GM18517 (cell line): ENCODE measurements around the gene CDC20.

ENCODE experiments used
- ATAC-seq: cut with Tn5 transposase; IDR thresholded peaks from one replicate; pipeline ENCODE4 v1.9.1; 2021; ENCODE audit warnings: mild to moderate bottlenecking, moderate library complexity; ENCODE audit not compliant: unreplicated experiment

The CDC20 gene

GRCh38 chr1:43327549-43328292 lies 31.1 kb upstream of the CDC20 start:
- no peak for ATAC-seq

DNA sequence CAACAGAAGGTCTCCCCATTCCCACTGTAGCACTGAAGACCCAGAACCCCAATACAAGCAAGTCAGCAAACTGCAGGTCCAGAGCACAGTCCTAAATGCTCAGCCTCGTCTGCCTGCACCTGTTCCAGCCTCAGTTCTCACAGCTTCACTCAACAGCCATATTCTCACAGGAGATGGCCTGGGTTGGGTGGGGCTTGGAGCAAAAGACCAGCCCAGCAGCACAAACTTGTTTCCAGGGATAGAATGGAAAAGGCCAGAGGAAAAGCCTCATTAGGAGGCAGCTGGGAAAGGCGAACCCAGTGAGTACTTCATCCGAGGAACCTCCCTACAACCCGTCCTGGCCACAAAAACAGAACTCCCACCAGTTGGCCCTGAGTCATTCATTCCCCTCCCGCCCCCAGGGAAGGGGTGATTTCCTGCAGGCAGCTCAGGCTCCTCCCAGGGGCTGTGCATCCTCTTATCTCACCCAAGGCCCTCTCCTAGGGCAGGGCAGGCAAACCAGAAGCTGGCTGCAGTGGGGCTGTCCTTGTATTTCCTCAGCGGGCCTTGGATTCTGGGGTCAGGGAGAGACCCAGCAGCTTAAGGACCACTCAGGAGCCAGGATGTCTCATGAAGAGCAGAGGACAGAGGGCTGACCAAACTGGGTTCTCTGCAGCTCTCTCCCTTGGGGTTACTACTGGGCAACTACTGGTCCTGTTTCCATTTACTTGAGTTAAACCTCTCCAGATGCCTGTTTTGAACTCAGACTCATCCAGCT lies 28.6 kb upstream of the CDC20 start:
- no peak for ATAC-seq

DNA sequence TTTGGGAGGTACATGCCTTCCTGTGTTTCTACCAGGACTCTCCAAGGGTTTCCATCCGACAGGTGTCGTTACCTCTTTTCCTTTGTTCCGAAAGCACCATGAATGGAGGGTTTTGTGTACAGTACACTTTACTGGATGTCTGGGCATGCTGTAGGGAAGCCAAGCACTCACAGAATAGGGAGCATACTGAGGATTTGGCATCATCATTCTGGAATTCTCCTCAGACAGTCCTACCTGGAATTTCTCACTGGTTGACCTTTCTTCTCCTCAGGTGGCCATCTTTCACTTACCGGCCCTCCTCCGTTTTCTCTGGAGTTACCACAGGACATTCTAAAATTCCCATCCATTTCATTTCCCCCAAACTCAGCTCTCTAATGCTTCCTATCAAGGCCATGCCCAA lies 27.1 kb upstream of the CDC20 start:
- no peak for ATAC-seq

GRCh38 chr1:43334453-43335205 lies 24.2 kb upstream of the CDC20 start:
- no peak for ATAC-seq

GRCh38 chr1:43337588-43337987 lies 21.2 kb upstream of the CDC20 start, which contains the start of gene MPL:
Gene MPL (plus strand): TSS chr1:43337818. CDS start chr1:43337849, 31 bp downstream.
- no peak for ATAC-seq

DNA sequence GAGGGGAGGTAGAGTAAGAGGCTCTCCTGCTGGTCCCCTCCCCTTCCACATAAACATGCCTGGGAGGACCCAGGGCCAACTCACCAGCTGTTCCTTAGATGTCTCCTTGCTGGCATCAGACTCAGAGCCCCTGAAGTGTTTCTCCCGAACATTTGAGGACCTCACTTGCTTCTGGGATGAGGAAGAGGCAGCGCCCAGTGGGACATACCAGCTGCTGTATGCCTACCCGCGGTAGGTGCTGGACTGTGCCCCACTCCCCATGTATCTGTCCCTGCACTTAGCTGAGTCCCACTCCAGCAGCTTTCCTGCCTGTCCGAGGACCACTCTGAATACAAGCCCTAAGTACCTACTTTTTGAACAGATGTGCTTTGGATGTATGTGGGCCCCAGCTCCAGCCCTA lies 20.8 kb upstream of the CDC20 start:
- ATAC-seq = no peak

- no peak for ATAC-seq
These were observed 19.1 kb upstream of the CDC20 start for GRCh38 chr1:43339584-43340232.

DNA sequence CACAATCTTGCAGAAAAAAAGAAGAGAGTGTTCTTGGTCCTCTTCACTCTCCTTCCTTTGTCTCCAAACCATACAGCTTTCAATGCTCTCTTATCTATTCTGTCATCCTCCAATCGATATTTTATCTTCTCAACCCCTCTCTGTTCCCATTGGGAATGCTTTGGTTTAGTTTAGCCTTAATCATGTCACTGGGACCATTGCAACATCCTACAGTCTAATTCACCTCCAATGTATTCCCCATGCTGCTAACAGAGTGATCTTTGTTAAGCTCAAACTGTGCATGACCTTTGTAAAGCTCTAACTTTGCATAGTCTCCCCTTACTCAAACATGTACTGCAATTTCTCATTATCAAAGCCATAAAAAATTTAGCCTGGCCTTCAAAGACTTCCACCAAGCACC lies 18.2 kb upstream of the CDC20 start:
- ATAC-seq = no peak

GRCh38 chr1:43344267-43344850 lies 14.4 kb upstream of the CDC20 start:
- ATAC-seq = no peak

GRCh38 chr1:43345120-43345519 lies 13.7 kb upstream of the CDC20 start:
- ATAC-seq = no peak

- no peak for ATAC-seq
These were observed 12.1 kb upstream of the CDC20 start for GRCh38 chr1:43346636-43347035.

DNA sequence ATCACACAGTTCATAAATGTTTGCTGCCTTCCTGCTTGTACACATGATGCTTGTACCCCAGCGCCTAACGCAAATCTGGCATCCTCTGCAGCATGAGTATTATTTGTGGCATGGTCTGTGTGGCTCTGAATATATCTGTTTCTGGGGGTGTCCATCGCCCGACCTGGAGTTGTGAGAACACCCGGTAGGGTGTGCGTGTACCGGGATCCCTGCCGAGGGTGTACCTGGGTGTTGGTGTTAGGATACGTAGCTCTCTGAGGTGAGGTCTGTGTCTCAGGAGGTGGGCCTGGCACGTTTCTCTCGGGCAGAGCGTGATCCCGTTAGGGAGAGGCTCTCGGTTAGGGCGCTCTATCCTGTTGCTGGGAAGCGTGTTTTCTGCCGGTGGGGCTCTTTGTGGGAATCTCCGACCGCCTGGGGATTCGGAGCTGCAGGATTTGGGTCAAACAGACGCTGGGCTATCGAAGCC lies 10.4 kb upstream of the CDC20 start:
- ATAC-seq = no peak

DNA sequence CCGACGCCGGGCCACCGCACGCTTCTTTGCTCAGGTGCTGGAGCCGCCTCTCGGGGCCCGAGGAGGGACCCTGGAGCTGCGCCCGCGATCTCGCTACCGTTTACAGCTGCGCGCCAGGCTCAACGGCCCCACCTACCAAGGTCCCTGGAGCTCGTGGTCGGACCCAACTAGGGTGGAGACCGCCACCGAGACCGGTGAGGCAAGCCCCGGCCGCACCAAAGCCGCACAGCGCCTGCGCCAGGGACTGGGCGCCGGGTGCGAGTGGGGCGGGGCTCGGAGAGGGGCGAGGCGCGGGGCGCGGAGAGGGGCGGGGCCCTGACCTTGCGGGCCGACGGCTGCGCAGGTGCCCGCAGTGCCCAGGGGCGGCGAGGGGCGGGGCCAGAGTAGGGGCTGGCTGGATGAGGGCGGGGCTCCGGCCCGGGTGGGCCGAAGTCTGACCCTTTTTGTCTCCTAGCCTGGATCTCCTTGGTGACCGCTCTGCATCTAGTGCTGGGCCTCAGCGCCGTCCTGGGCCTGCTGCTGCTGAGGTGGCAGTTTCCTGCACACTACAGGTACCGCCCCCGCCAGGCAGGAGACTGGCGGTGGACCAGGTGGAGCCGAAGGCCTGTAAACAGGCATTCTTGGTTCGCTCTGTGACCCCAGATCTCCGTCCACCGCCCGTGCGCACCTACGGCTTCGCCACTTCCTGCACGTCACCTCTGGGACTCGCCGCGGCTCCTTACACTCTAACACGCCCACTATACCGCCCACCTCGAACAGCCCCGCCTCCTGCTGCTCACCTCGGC lies 9.8 kb upstream of the CDC20 start:
- no peak for ATAC-seq

DNA sequence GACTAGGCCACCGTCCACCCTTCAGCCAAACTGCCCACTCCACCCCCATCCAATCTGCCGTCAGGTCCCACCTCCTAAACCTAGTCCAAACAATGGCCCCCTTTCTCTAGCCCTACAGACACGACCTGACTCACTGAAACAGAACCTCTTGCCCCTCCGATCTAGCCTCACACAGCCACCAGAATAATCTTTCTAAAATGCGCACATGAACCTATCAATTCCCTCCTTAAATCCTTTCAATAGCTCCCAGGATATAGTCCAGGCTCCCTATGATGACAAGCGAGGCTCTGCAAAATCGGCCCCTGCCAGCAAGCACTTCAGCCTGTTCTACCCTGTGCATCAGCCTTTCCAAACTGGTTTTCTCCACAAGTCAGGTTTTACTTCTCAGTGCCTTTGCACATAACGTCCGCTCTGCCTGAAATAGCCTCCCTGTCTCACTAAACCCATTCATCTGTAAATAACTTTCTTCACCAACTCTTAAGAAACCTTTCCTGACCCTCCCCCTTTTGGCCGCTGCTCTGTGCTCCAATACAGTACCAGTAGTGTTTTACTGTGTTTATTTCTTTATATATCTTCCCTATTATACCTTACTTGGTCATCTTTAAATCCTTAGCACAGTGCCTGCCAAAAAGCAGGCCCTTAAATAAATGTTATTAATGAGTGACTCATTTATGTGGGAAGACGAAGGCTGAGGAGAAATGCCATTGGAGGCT lies 9.0 kb upstream of the CDC20 start:
- ATAC-seq = no peak

DNA sequence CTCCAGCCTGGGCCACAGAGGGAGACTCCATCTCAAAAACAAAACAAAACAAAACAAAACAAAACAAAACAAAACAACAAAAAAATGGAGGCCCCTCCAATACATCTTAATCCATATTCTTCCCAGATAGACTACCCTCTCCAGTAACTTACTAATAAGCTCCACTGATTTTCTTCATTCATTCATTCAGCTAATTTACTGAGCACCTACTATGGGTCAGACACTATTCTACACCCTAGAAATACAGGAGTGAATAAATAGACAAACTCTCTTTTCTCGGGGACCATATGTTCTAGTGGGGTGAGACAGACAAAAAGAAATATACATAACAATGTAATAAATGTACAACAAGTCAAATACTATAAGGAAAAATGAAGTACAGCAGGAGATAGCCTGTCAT lies 7.8 kb upstream of the CDC20 start:
- no peak for ATAC-seq

DNA sequence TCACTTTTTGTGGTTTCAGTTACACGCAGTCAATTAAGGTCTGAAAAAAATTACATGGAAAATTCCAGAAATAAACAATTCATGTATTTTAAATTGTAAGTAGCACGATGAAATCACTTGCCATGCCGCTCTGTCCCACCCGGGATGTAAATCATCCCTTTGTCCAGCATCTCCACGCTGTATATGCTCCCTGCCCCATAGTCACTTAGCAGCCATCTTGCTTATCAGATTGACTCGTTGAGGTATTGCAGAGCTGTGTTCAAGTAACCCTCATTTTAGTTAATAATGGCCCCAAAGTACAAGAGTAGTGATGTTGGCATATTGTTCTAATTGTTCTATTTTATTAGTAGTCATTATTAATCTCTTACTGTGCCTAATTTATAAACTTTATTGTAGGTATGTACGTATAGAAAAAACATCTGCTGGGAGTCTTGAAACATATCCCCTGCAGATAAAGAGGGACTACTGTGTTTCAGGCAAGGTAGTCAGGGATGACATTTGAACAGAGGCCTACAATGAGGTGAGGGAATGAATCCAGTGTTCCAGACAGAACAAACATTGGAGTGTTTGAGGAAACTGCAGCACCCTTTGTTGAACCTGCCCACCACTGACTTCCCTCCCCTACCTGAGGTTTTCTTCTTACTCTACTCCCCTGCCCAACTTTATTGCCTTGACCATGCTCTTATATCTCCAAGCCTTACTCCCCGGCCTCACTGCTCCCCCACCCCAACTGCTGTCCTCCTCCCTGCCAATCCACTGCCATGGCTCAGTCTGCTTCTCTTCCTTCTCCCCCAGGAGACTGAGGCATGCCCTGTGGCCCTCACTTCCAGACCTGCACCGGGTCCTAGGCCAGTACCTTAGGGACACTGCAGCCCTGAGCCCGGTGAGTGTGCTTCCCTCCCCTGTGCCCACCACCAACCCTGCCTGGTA lies 7.1 kb upstream of the CDC20 start:
- ATAC-seq = no peak

GRCh38 chr1:43352351-43352705 lies 6.5 kb upstream of the CDC20 start:
- ATAC-seq = no peak

DNA sequence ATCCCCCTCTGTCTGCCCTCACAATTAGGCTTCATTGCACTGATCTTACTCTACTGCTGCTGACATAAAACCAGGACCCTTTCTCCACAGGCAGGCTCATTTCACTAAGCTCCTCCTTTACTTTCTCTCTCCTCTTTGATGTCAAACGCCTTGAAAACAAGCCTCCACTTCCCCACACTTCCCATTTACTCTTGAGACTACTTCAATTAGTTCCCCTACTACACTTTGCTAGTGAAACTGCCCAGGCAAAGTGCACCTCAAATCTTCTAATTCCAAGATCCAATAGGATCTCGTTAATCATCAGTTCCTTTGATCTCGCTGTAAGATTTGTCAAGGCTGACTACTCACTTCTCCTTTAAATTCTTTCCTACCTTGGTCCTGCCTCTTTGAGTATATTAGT lies 5.9 kb upstream of the CDC20 start:
- no peak for ATAC-seq
